Measurements from ENCODE around the gene MARCHF10.

Gene MARCHF10

GRCh38 chr17:62827746-62828485, 19.8 kb upstream of the MARCHF10 start:
- DNase-seq = peak; percentile 72
- H3K27ac ChIP-seq = peak overlapping the region; percentile 50
- H3K36me3 ChIP-seq (replicated peaks) = no peaks in the 10 kb centered on the region
- no peaks in the 10 kb centered on the region for H3K27me3 ChIP-seq (replicated peaks)
- H3K4me3 ChIP-seq (ENCODE audit: low read depth, low read length) = no peak overlapping the region
- TF ChIP-seq CTCF (IDR thresholded peaks at IDR 0.05; ENCODE audit: low read depth, low read length, missing control alignments) = no peak
- in situ Hi-C loops (cut with HindIII; ENCODE audit: low pct_ligation_motif_present, low sequenced_read_pairs) = no loop called here

GRCh38 chr17:62826956-62827355, 18.8 kb upstream of the MARCHF10 start:
- no peaks in the 10 kb centered on the region for H3K36me3 ChIP-seq (replicated peaks)
- H3K4me3 ChIP-seq (ENCODE audit: low read depth, low read length) = no peak overlapping the region
- TF ChIP-seq CTCF (IDR thresholded peaks at IDR 0.05; ENCODE audit: low read depth, low read length, missing control alignments) = no peak
- H3K27me3 ChIP-seq (replicated peaks) = no peaks in the 10 kb centered on the region
- no peak for DNase-seq
- H3K27ac ChIP-seq = peak overlapping the region; percentile 50
- in situ Hi-C loops (cut with HindIII; ENCODE audit: low pct_ligation_motif_present, low sequenced_read_pairs) = no loop called here

GRCh38 chr17:62825182-62825581, 17.1 kb upstream of the MARCHF10 start:
- H3K36me3 ChIP-seq (replicated peaks) = no peaks in the 10 kb centered on the region
- H3K27me3 ChIP-seq (replicated peaks) = no peaks in the 10 kb centered on the region
- no peak overlapping the region for H3K4me3 ChIP-seq (ENCODE audit: low read depth, low read length)
- DNase-seq = no peak
- no peak for TF ChIP-seq CTCF (IDR thresholded peaks at IDR 0.05; ENCODE audit: low read depth, low read length, missing control alignments)
- in situ Hi-C loops (cut with HindIII; ENCODE audit: low pct_ligation_motif_present, low sequenced_read_pairs) = no loop called here
- H3K27ac ChIP-seq = peak overlapping the region; percentile 75

- peak; percentile 91 for DNase-seq
- in situ Hi-C loops (cut with HindIII; ENCODE audit: low pct_ligation_motif_present, low sequenced_read_pairs) = no loop called here
- peak overlapping the region; percentile 75 for H3K27ac ChIP-seq
- no peaks in the 10 kb centered on the region for H3K36me3 ChIP-seq (replicated peaks)
- H3K4me3 ChIP-seq (ENCODE audit: low read depth, low read length) = no peak overlapping the region
- no peak for TF ChIP-seq CTCF (IDR thresholded peaks at IDR 0.05; ENCODE audit: low read depth, low read length, missing control alignments)
- H3K27me3 ChIP-seq (replicated peaks) = no peaks in the 10 kb centered on the region
These were observed 16.4 kb upstream of the MARCHF10 start for GRCh38 chr17:62824290-62825131.

- no peak for TF ChIP-seq CTCF (IDR thresholded peaks at IDR 0.05; ENCODE audit: low read depth, low read length, missing control alignments)
- DNase-seq = no peak
- Histone ChIP-seq H3K36me3 (replicated peaks) (no peaks in the 10 kb centered on the region), H3K27ac (peak overlapping the region; percentile 96), H3K4me3 (ENCODE audit: low read depth, low read length) (no peak overlapping the region), H3K27me3 (replicated peaks) (no peaks in the 10 kb centered on the region)
- in situ Hi-C loops (cut with HindIII; ENCODE audit: low pct_ligation_motif_present, low sequenced_read_pairs) = no loop called here
These were observed 15.2 kb upstream of the MARCHF10 start for GRCh38 chr17:62823111-62823893.

Data from brain microvascular endothelial cell (primary cell).